HG03045 (cell line): ENCODE measurements around the gene POU4F1.
A peak's percentile ranks its signal among the peaks of the same experiment; 100 is the strongest.
"Not testable (repeated sequence)": the region's sequence is repeated elsewhere in the genome, so short reads cannot be mapped to it uniquely, and the experiment has no call there.

Experiments used
- ATAC-seq: cut with Tn5 transposase; IDR thresholded peaks from one replicate; pipeline ENCODE4 v1.9.1; 2021; ENCODE audit warnings: mild to moderate bottlenecking, moderate library complexity; ENCODE audit not compliant: unreplicated experiment

The POU4F1 gene, protein sequence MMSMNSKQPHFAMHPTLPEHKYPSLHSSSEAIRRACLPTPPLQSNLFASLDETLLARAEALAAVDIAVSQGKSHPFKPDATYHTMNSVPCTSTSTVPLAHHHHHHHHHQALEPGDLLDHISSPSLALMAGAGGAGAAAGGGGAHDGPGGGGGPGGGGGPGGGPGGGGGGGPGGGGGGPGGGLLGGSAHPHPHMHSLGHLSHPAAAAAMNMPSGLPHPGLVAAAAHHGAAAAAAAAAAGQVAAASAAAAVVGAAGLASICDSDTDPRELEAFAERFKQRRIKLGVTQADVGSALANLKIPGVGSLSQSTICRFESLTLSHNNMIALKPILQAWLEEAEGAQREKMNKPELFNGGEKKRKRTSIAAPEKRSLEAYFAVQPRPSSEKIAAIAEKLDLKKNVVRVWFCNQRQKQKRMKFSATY

DNA sequence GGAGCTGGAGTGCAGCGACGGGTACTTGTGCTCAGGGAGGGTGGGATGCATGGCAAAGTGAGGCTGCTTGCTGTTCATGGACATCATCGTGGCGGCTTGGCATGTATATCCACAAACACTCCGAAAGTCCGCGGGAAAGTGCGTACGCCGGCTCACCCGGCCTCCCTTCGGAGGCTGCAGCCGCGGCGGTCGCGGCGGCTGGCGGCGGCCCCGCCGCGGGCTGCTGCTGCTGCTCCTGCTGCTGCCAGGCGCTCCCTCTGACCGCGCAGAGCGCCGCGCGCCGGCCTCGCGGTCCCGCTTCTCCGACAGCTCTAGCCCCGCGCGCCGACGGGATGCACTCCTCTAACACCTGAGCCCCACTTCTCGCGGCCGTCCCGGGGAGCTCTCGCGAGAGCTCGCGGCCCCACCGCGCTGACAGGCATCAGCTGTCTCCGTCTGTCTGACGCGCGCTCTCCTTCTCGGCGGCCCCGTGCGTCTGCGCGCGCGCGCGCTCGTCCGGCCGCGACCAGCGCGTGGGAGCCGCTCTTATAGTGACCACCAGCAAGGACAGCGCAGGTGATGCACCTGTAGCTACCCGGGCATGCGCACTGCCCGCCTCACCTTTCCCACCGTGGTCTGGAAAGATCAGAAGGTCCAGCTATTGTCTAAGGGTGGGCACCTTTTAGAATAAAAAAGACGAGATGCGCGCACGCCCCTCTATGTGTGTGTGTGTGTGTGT, at the start of gene POU4F1:
TSS of gene POU4F1 (minus strand) at position 313 of the 718 bp plus-strand sequence. CDS start at position 87, 226 bp downstream.
- ATAC-seq: peak; percentile 78

DNA sequence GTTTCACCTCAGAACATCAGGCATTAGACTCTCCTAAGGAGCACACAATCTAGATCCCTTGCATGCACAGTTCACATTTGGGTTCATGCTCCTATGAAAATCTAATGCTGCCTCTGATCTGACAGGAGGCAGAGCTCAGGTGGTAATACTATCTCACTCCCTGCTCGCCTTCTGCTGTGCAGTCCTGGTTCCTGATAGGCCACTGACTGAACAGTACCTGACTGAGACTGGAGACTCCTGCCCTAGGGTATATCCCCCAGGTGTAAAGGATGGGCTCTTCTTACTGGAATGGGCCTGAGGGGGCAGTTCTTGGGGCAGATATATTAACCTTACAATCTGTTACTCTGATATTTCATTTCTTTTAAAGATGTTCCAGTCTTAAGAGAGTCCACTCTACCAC, 49.3 kb upstream of the POU4F1 start:
- ATAC-seq: no peak

DNA sequence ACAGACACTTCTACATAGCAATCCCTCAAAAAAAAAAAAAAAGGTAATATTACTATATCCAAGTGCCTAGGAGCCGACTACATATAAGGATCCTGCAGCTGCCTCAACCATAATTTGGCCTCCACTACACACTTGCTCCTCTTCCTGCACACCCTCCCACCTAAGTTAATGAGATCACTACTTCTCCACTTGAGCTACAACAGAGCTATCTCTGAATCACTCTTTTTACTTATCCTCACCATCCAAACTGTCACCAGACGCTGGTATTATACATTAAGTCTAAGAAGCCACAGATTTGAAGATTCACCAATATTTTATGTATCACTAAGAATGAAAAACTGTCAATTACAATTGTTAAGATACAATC, 47.3 kb upstream of the POU4F1 start:
- no peak for ATAC-seq

GRCh38 chr13:78649997-78650716, 46.8 kb upstream of the POU4F1 start:
- no peak for ATAC-seq

DNA sequence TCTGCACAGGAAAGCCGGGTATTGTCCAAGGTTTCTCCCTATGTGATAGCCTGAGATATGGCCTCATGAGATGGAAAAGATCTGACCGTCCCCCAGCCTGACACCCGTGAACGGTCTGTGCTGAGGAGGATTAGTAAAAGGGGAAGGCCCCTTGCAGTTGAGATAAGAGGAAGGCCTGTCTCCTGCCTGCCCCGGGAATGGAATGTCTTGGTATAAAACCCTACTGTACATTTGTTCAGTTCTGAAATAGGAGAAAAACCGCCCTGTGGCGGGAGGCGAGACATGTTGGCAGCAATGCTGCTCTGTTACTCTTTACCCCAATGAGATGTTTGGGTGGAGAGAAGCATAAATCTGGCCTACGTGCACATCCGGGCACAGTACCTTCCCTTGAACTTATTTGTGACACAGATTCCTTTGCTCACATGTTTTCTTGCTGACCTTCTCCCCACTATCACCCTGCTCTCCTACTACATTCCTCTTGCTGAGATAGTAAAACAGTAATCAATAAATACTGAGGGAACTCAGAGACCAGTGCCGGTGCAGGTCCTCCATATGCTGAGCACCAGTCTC, 43.8 kb upstream of the POU4F1 start:
- not testable (repeated sequence) for ATAC-seq

DNA sequence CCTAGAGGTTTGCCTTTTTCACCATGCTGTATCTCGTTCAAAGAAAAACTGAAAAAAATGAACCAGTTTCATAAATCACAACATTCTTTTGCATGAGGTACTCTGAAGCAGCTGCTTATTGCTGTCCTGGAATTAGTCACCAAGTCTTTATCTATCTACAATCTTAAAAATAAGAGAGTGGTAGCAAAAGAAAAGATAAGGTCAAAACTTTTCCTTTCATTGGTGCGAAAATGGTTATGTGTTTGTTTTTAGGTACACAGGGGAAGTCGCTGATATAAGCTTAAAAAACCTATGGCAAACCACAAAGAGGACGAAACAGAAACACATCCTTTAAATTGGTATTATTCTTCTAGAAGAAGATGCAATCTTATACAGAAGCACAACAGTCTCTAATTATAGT, 34.9 kb upstream of the POU4F1 start:
- no peak for ATAC-seq

DNA sequence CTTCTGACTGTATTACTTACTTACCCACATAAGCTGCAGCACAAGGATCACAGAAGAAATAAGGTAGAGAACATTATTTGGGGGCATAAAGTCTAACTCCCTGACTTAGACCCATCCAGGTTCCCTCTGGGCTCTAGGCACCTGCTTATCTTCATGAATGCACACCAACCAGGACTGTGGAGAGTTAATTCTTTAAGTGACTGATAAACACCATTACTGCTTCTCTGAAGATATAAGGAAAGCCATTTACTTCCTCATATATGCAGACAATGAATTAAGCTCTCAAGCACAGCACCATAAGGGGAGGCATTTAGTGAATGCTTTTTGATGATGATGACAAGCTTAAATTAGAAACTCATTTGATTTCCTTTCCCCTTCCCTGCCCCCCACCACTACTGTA, 33.1 kb upstream of the POU4F1 start:
- ATAC-seq: no peak

DNA sequence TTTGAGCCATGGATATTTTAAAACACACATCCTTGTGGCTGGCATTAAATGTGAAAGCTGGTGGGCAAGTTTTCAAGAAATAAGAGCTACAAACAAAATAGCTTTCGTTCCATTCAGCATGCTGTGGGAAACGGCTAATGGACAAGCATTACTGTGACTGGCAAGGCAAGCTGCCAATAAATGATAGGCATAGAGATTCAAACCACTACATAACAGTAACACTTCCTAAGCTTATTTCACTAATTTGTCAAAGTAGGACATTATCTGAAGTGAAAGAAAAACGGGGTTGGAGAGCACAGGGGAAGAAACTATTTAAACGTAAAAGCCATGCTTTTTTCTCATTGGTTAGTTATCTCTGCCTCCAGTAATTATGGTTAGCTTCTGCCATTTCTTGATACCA, 29.6 kb upstream of the POU4F1 start:
- ATAC-seq: no peak

GRCh38 chr13:78631077-78631476, 27.7 kb upstream of the POU4F1 start:
- no peak for ATAC-seq

- ATAC-seq: no peak
Measured at GRCh38 chr13:78630511-78630910, 27.2 kb upstream of the POU4F1 start.

- ATAC-seq: no peak
Measured at GRCh38 chr13:78625384-78625783, 22.0 kb upstream of the POU4F1 start.

DNA sequence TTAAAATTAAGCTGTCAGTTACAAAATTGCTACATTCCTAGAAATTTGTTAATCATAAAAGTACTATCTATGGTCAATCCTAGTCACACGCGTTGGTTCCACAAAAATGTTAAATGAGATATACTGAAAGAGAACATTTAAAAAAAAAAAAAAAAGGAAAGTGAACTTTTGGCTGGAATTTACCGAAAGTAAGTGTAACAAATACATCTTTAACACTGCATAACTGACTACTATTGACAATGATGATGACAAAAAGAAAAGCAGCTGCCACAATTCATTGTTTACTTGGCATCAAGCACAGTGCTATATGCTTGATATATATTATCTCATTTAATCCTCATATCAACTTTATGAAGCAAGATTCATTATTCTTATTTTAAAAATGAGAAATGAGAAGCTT, 19.8 kb upstream of the POU4F1 start:
- no peak for ATAC-seq

DNA sequence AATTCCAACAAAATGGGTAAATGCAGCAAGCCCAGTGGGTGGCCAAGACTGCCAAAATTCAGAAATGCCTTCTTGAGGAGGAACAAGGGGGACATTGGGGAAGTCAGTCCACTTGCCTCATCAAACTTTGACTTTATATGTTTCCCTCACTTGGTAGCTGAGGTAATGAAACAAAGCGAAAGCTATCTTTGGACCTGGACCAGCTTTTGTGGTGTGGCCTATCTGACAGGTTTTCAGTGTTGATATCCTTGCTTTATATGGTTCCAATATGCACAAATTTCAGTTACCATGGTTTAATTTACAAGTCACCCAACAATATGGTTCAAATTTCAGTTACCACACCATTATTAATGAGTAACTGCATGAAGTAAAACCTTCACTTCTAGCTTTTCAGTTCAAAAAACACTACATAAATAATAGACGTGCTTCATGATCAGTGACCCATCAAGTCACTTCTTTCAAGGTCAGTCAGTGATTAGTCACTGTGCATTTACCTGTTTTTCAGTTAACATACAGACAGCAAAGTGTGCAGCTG, 17.7 kb upstream of the POU4F1 start:
- no peak for ATAC-seq

- no peak for ATAC-seq
Measured at GRCh38 chr13:78618411-78618810, 15.1 kb upstream of the POU4F1 start.

DNA sequence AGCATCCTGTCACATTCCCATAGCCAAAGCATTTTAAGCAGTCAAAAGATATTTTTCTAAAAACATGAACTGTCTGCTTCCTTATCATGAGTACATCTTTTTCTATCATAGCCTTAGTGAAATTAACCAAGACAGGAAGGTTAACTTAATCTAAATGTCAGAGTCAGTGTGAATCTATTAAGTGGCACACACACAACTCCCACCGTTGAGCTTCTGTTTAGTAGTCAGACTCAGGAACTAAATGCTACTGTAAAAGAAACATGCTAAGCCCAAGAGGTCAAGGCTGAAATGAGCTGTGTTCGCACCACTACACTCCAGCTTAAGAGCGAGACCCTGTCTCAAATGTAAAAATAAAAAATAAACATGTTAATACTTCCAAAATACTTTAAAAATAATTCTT, 7.7 kb upstream of the POU4F1 start:
- no peak for ATAC-seq

DNA sequence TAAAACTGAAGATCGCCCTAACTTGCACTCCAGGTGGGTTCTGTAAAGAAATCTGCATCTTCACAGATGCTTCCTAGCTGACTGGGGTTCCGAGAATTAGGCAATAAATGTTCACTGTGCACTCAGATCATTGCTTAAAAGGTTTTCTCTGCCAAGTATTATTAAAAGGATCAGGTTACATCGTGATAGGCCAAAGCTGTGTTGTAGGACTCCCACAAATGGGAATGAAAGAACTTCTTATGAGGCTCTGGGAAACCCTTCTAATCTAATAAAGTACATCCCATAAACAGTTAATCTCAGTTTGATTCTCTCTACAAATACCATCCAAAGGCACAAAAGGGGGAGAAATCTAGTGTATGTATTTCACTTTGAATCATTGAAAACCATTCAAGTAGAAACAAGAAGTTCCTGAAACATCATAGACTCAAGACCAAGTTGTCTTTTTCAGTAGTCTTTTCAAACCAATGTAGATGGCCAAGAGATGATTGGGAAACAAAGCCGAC, 7.1 kb upstream of the POU4F1 start:
- no peak for ATAC-seq

- ATAC-seq: no peak
Measured at GRCh38 chr13:78609464-78610205, 6.3 kb upstream of the POU4F1 start.

DNA sequence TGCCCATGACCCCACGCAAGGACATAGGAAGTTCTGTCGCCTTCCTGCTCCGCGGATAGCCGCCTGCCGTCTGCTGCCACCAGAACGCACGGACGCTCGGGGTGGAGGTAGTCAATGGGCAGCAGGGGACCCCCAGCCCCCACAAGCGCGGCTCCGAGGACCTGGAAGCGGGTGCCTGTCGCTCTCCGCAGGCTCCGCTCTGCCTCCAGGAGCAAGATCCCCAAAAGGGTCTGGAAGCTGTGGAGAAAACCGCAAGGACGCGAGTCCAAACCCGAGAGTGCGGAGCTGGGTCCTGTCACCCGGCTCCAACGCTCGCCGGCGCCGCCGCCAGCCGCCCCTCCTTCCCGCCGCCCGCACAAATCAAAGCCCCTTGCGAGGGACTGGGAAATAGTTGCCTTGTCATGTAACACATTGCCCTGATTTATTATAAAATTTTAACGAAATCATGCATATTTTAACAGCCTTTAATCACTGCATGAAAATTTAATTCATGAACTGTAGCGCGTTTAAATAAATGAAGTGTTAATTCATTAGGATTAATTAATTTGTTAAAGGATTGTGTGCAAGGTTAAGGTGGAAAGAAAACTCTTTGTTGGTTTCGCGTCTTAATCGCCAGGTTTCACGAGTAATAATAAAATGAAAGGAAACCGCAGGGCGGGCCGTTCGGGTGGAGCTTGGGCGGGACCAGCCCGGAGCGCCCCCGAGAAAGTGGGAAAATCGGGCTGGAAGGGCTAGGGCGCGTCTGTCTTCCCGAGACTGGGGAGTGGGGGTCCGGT, 5.5 kb upstream of the POU4F1 start:
- no peak for ATAC-seq

DNA sequence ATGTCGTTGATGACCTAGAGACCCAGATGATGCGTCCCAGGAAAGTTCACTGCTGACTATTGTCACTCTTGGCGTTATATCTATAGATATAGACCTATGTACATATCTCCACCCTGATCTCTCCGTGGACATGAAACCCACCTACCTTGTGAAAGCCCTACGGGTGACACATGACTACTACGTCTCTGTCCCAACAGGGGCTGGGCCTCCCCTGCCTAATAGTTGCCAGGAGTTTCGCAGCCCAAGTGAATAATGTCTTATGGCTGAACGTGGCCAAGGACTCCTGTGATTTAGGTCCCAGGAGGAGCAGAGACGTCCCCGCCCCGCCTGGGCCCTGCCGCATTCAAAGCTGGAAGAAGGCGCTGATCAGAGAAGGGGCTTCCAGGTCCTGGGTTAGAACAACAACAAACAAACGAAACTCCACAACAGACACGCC, 4.9 kb upstream of the POU4F1 start:
- ATAC-seq: no peak
